Cardiac muscle cell (in vitro differentiated cells and primary cell): ENCODE data around the gene ZNF280A. TPM values are rescaled to one million over a fixed set of nuclear protein-coding genes. Genes with fewer than 3 reads are reported as not detected.

Source experiments
- DNase-seq, 2 donors: peaks; one replicate each; pipeline versions ENCODE4 v3.0.0 to v3.0.0-alpha.2; 2010 to 2017; ENCODE audit warnings: low read depth in 1 of 2, low spot score in 1 of 2
- H3K27ac ChIP-seq: fragments of 200-600 bp; sonication (generic); 2 replicates; pipeline ENCODE4 v1.5.1; 2016
- H3K27me3 ChIP-seq: fragments of 200-600 bp; sonication (generic); 2 replicates; pipeline ENCODE4 v1.6.0; 2016; ENCODE audit warnings: control low read depth
- H3K36me3 ChIP-seq: fragments of 200-600 bp; sonication (generic); 2 replicates; pipeline ENCODE4 v1.5.1; 2016; ENCODE audit warnings: control low read depth
- H3K4me1 ChIP-seq: fragments of 200-600 bp; sonication (generic); 2 replicates; pipeline ENCODE4 v1.8.1; 2017; ENCODE audit warnings: low read depth, mild to moderate bottlenecking, mixed run types
- H3K4me3 ChIP-seq: fragments of 200-600 bp; sonication (generic); 2 replicates; pipeline ENCODE4 v1.5.1; 2016; ENCODE audit warnings: mild to moderate bottlenecking
- H3K9me3 ChIP-seq: fragments of 200-600 bp; sonication (generic); 2 replicates; pipeline ENCODE4 v1.5.1; 2017; ENCODE audit warnings: low read depth, mild to moderate bottlenecking, control low read depth
- polyA plus RNA-seq: library from polyadenylated mRNA; unstranded; fragments of >200 nt; fragmentation: Nextera tagmentation; extraction: Ambion mirVana; gene quantifications from 2 replicates; pipeline ENCODE4 v1.2.1, GENCODE V29; 2016
- total RNA-seq: library from RNA; depleted of rRNA; stranded (reverse); fragments of >200 nt; gene quantifications from 2 replicates; pipeline ENCODE4 v1.2.3, GENCODE V29; 2016
- TF ChIP-seq, protein P1 (sequence below): IDR thresholded peaks from 2 replicates; pipeline ENCODE4 v1.5.1; 2012; ENCODE audit warnings: low read depth, mild to moderate bottlenecking, low read length

Gene ZNF280A
- total and polyA plus RNA-seq, 2 experiments from 2014 or later: not detected

DNA sequence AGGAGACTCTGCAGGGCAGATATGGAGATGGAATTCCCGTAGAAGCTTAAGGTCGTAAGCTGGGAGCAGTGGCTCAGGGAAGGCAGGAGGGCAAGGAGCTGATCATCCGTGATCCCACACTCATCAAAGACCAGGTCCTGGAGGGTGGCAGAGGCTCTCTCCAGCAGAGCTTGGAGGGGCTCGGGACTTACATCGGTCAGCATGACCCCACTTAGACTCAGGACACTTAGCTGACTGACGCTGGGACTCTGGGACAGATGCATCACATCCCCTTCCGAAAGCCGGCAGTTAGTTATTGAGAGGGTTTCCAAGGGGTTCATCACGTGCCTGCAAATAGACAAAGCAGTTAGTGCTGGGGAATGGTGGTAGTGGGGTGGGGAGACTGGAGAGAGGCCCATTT is 28.2 kb upstream of the ZNF280A start:
- Histone ChIP-seq H3K36me3 (no peaks in the 10 kb centered on the region), H3K4me3 (no peak overlapping the region), H3K27ac (no peak overlapping the region), H3K4me1 (no peaks in the 10 kb centered on the region), H3K9me3 (no peaks in the 10 kb centered on the region), H3K27me3 (no peaks in the 10 kb centered on the region)
- no peak for DNase-seq
- TF ChIP-seq, protein P1, sequence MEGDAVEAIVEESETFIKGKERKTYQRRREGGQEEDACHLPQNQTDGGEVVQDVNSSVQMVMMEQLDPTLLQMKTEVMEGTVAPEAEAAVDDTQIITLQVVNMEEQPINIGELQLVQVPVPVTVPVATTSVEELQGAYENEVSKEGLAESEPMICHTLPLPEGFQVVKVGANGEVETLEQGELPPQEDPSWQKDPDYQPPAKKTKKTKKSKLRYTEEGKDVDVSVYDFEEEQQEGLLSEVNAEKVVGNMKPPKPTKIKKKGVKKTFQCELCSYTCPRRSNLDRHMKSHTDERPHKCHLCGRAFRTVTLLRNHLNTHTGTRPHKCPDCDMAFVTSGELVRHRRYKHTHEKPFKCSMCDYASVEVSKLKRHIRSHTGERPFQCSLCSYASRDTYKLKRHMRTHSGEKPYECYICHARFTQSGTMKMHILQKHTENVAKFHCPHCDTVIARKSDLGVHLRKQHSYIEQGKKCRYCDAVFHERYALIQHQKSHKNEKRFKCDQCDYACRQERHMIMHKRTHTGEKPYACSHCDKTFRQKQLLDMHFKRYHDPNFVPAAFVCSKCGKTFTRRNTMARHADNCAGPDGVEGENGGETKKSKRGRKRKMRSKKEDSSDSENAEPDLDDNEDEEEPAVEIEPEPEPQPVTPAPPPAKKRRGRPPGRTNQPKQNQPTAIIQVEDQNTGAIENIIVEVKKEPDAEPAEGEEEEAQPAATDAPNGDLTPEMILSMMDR: no peak

DNA sequence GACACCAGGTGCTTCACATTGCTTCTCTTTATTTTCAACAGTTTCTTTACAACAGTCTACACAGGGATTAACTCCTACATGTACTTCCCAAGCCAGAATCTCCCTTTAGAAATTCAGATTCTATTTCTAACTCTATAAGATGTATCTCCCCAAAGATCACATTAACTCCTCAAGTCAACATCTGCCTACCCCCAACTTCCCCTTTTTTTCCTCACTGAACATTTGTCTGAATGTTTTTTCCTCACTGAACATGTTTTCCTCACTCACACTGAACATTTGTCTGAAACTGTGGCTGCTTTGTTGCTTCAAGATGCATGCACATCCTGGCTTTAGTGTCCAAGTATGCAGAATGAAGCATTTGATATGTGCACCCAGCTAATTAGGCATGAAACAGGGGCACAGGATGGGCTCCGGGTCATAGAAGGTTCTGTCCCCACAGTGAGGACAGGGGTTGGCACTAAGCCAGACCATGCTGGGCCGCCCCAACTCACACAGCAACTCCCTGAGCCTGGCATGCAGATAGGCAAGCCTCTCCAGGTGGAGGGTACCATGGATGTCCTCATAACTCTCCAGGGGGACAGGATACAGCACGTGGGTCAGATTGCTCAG is 27.7 kb upstream of the ZNF280A start:
- TF ChIP-seq, protein P1: no peak
- no peak overlapping the region for H3K27ac ChIP-seq
- H3K4me1 ChIP-seq: no peaks in the 10 kb centered on the region
- H3K4me3 ChIP-seq: no peak overlapping the region
- no peaks in the 10 kb centered on the region for H3K9me3 ChIP-seq
- no peaks in the 10 kb centered on the region for H3K27me3 ChIP-seq
- no peak for DNase-seq
- no peaks in the 10 kb centered on the region for H3K36me3 ChIP-seq

DNA sequence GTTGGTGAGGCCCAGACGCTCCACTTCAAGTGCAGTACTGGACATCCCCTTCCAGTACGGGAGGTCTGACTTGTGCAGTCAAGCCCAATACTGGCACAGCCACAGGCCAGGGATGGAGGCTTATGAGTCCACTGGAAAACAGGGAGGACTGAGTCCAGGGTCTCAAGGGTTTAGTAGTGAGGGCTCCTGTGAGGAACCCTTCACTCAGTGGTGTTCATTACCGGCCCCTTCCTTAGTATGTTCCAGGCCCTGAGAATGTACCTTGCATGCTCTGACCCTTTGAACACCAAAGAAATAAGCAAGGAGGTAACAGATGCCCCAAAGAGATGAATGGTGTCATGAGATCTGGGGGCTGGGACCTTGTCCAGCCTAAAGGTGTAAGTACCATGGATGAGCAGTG is 27.2 kb upstream of the ZNF280A start:
- no peak for DNase-seq
- Histone ChIP-seq H3K36me3 (no peaks in the 10 kb centered on the region), H3K9me3 (no peaks in the 10 kb centered on the region), H3K27me3 (no peaks in the 10 kb centered on the region), H3K4me1 (no peaks in the 10 kb centered on the region), H3K4me3 (no peak overlapping the region), H3K27ac (no peak overlapping the region)
- TF ChIP-seq, protein P1: no peak

DNA sequence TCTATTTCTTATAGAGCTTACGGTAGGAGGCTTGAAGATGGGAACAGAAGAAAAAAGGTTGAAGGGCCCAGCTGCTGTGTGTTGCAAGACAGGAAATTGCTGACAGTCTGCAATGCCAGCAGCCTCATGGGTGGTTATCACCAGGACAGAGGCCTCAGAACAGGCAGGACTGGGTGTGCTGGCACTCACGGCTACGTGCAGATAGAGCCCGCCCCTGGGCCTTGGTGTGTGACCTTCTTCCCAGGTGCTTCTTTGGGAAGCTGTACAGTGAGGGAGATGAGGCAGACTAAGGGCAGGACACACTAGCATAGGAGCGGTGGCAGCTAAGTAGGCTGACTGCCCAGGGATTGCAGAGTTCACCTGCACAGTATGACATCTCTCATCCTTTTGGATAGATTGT is 26.4 kb upstream of the ZNF280A start:
- H3K27ac ChIP-seq: no peak overlapping the region
- no peak overlapping the region for H3K4me3 ChIP-seq
- no peaks in the 10 kb centered on the region for H3K36me3 ChIP-seq
- DNase-seq: peak in 1 of 2 donors; percentile 71
- TF ChIP-seq, protein P1: no peak
- no peaks in the 10 kb centered on the region for H3K9me3 ChIP-seq
- H3K4me1 ChIP-seq: no peaks in the 10 kb centered on the region
- H3K27me3 ChIP-seq: no peaks in the 10 kb centered on the region

DNA sequence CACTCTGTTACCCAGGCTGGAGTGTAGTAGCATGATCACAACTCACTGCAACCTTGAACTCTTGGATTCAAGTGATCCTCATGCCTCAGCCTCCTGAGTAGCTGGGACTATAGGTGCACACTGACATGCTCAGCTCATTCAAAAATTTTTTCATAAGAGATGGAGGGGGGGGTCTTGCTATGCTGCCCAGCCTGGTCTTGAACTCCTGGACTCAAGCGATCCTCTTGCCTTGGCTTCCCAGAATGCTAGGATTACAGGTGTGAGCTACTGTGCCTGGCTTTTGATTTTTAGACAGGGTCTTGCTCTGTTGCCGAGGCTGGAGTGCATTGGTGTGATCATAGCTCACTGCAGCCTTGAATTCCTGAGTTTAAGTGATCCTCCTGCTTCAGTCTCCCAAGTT is 25.0 kb upstream of the ZNF280A start:
- Histone ChIP-seq H3K4me3 (no peak overlapping the region), H3K9me3 (no peaks in the 10 kb centered on the region), H3K36me3 (no peaks in the 10 kb centered on the region), H3K4me1 (no peaks in the 10 kb centered on the region), H3K27ac (no peak overlapping the region), H3K27me3 (no peaks in the 10 kb centered on the region)
- DNase-seq: no peak
- TF ChIP-seq, protein P1: no peak
